IPS-18a (cell line): Measurements from ENCODE around the gene LOXHD1.

Experiments
- H3K27ac ChIP-seq: one replicate; pipeline ENCODE4 v1.5.1; 2013; ENCODE audit warnings: low read length
- H3K27me3 ChIP-seq: one replicate; pipeline ENCODE4 v1.6.1; 2013; ENCODE audit warnings: mild to moderate bottlenecking, low read length; ENCODE audit not compliant: control insufficient read depth, insufficient read depth
- H3K36me3 ChIP-seq: one replicate; pipeline ENCODE4 v1.6.1; 2013; ENCODE audit warnings: low read depth, low read length; ENCODE audit not compliant: control insufficient read depth
- H3K4me1 ChIP-seq: one replicate; pipeline ENCODE4 v1.6.1; 2013; ENCODE audit warnings: low read depth, low read length; ENCODE audit not compliant: control insufficient read depth
- H3K4me3 ChIP-seq: one replicate; pipeline ENCODE4 v1.5.1; 2013; ENCODE audit warnings: low read length
- H3K9ac ChIP-seq: one replicate; pipeline ENCODE4 v1.6.1; 2013; ENCODE audit warnings: mild to moderate bottlenecking, low read length, moderate library complexity
- H3K9me3 ChIP-seq: one replicate; pipeline ENCODE4 v1.6.1; 2013; ENCODE audit warnings: low read depth, low read length; ENCODE audit not compliant: control insufficient read depth

LOXHD1 gene

DNA sequence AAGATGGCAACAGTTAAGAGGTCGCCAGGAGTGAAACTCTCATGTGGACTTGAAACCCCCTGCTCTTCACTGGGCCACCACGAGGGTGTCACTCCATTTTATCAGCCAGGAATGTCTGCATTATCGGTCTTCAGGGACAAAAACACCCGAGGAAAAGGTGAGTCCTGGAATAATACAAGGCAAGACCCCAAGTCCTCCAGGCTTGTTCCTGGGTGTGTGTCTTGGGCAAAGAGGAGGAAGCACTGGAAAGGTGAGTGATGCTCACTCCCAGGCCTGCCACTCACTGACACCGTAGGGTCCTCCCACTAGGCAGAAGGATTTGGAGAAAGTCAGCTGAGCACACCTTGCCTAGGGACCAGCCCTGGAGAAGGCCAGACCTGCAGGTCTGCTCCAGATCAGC, 86.9 kb downstream of the LOXHD1 start:
- H3K4me3 ChIP-seq, result no peak overlapping the region
- H3K9me3 ChIP-seq, result no peaks in the 10 kb centered on the region
- H3K27me3 ChIP-seq, result no peaks in the 10 kb centered on the region

GRCh38 chr18:46569211-46569610, 87.8 kb downstream of the LOXHD1 start:
- Histone ChIP-seq H3K36me3 (no peaks in the 10 kb centered on the region), H3K9ac (no peak overlapping the region), H3K27me3 (no peaks in the 10 kb centered on the region), H3K4me3 (no peak overlapping the region), H3K9me3 (no peaks in the 10 kb centered on the region), H3K27ac (no peak overlapping the region), H3K4me1 (no peaks in the 10 kb centered on the region)

More for the DNA sequence above, 86.9 kb downstream of the LOXHD1 start:
- Histone ChIP-seq H3K4me1 (no peaks in the 10 kb centered on the region), H3K36me3 (no peaks in the 10 kb centered on the region), H3K9ac (no peak overlapping the region), H3K27ac (no peak overlapping the region)

DNA sequence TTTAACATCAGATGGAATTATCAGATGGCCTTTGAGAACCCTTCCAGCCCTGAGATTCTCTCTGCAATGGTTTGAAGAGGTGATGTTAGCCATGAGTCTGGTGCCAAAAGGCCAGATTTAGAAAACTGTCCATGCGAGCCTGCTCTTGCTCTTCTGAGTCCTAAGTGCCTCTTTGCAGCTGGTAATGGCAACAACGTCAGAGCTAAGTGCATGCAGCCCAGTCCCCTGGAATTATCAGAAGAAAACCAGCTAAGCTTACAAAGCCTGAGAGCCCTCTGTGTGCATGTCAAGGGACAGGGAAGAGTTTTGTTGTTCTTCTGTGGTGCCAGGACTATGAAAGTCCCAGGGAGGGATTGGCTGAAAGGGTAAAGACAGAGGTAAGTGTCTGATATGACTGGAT, 89.8 kb downstream of the LOXHD1 start:
- Histone ChIP-seq H3K4me1 (peaks cover 13% of the 10 kb centered on the region), H3K27me3 (no peaks in the 10 kb centered on the region), H3K9me3 (no peaks in the 10 kb centered on the region), H3K36me3 (no peaks in the 10 kb centered on the region), H3K4me3 (no peak overlapping the region), H3K9ac (no peak overlapping the region), H3K27ac (no peak overlapping the region)

GRCh38 chr18:46566111-46566510, 90.9 kb downstream of the LOXHD1 start:
- Histone ChIP-seq H3K9me3 (no peaks in the 10 kb centered on the region), H3K27me3 (no peaks in the 10 kb centered on the region), H3K36me3 (no peaks in the 10 kb centered on the region), H3K9ac (no peak overlapping the region), H3K4me1 (peaks cover 13% of the 10 kb centered on the region), H3K4me3 (no peak overlapping the region), H3K27ac (no peak overlapping the region)

DNA sequence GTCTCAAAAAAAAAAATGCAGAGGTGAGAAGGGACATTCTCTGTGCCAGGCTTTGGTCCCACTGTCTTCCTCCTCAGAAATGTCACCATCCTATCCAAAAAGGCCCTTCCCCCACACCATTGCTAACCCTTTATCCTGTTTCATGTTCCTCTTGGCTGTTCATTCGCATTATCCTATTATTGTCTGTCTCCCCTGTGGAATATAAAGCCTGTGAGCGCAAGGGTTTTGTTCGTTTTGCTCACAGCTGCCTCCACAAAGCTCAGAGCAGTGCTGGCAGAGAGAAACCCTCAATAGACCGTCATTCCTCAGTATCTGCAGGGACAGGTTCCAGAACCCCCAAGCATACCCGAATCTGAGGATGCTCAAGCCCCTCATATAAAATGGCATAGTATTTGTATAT, 91.8 kb downstream of the LOXHD1 start:
- Histone ChIP-seq H3K36me3 (no peaks in the 10 kb centered on the region), H3K9ac (no peak overlapping the region), H3K4me1 (peaks cover 13% of the 10 kb centered on the region), H3K27ac (no peak overlapping the region), H3K27me3 (no peaks in the 10 kb centered on the region), H3K9me3 (no peaks in the 10 kb centered on the region), H3K4me3 (no peak overlapping the region)

- H3K9ac ChIP-seq, result no peak overlapping the region
- no peaks in the 10 kb centered on the region for H3K9me3 ChIP-seq
- H3K36me3 ChIP-seq, result no peaks in the 10 kb centered on the region
- H3K4me3 ChIP-seq, result no peak overlapping the region
- no peak overlapping the region for H3K27ac ChIP-seq
- no peaks in the 10 kb centered on the region for H3K27me3 ChIP-seq
- H3K4me1 ChIP-seq, result peaks cover 13% of the 10 kb centered on the region
These were observed 93.7 kb downstream of the LOXHD1 start for GRCh38 chr18:46563317-46563716.

GRCh38 chr18:46562674-46563192, 94.3 kb downstream of the LOXHD1 start:
- Histone ChIP-seq H3K36me3 (no peaks in the 10 kb centered on the region), H3K9ac (no peak overlapping the region), H3K4me1 (peaks cover 13% of the 10 kb centered on the region), H3K27me3 (no peaks in the 10 kb centered on the region), H3K27ac (no peak overlapping the region), H3K4me3 (no peak overlapping the region), H3K9me3 (no peaks in the 10 kb centered on the region)

- Histone ChIP-seq H3K4me3 (no peak overlapping the region), H3K36me3 (no peaks in the 10 kb centered on the region), H3K9ac (no peak overlapping the region), H3K4me1 (peaks cover 13% of the 10 kb centered on the region), H3K9me3 (no peaks in the 10 kb centered on the region), H3K27me3 (no peaks in the 10 kb centered on the region), H3K27ac (no peak overlapping the region)
These were observed 96.4 kb downstream of the LOXHD1 start for GRCh38 chr18:46560671-46561045.

DNA sequence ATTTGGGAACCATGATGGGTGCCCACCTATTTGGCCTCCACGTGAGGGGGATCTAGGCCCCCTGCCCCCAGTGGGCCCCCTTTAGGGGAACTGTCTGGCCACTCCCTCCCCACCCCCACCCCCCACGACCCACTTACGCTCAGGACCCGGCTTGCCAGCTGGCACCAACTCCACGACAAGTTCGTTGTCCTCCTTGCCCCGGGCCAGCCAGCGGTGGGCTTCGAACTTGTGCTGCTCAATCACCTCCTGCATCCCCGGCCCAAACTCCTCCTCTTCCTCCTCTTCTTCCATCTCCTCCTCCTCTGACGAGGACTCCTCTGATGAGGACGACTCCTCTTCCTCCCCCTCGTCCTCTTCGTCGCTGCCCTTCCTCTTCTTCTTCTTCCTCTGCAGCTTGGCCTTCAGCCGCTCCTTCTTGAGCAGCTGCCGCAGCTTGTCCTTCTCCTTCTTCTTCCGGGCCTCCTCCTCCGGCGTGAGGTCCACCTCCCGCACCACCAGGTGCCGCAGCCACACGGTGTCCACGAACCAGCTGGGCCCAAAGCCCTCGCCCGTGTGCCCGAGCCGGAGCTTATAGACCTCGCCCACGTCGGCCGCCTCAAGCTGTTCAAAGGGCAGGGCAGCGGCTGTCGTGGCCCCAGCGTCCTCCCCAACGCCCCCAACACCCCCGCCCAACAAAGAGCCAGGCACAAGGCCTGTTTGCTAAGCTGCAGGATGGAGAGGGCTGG, 96.9 kb downstream of the LOXHD1 start:
- no peak overlapping the region for H3K27ac ChIP-seq
- no peak overlapping the region for H3K4me3 ChIP-seq
- no peaks in the 10 kb centered on the region for H3K27me3 ChIP-seq
- H3K9me3 ChIP-seq, result no peaks in the 10 kb centered on the region
- H3K9ac ChIP-seq, result no peak overlapping the region
- H3K4me1 ChIP-seq, result peaks cover 13% of the 10 kb centered on the region
- no peaks in the 10 kb centered on the region for H3K36me3 ChIP-seq

DNA sequence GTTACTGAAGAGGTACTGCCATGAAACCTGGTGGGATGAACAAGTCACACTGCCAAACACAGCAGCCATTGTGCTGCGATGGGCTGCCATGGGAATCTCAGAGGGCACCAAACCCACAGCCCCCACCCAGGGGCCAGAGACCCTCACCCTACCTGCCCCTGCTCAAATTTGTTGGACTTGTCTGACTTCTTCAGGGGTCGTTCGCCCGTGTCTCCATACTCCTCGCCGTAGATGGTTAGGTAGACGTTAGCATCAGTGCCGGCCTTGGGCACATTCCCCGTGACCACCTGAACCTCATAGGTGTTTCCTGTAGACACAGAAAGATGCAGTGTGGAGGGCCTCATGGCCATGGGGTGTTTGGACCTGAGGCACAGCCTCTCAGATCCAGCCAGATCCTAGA, 97.7 kb downstream of the LOXHD1 start:
- Histone ChIP-seq H3K9ac (no peak overlapping the region), H3K4me3 (no peak overlapping the region), H3K27ac (no peak overlapping the region), H3K36me3 (no peaks in the 10 kb centered on the region), H3K27me3 (no peaks in the 10 kb centered on the region), H3K4me1 (peaks cover 13% of the 10 kb centered on the region), H3K9me3 (no peaks in the 10 kb centered on the region)

GRCh38 chr18:46556590-46557206, 100.3 kb downstream of the LOXHD1 start:
- no peaks in the 10 kb centered on the region for H3K27me3 ChIP-seq
- no peaks in the 10 kb centered on the region for H3K4me1 ChIP-seq
- no peaks in the 10 kb centered on the region for H3K9me3 ChIP-seq
- H3K4me3 ChIP-seq, result no peak overlapping the region
- no peak overlapping the region for H3K9ac ChIP-seq
- no peak overlapping the region for H3K27ac ChIP-seq
- no peaks in the 10 kb centered on the region for H3K36me3 ChIP-seq

- Histone ChIP-seq H3K4me1 (no peaks in the 10 kb centered on the region), H3K9me3 (no peaks in the 10 kb centered on the region), H3K4me3 (no peak overlapping the region), H3K27ac (no peak overlapping the region), H3K27me3 (no peaks in the 10 kb centered on the region), H3K9ac (no peak overlapping the region), H3K36me3 (no peaks in the 10 kb centered on the region)
These were observed 101.3 kb downstream of the LOXHD1 start for GRCh38 chr18:46555724-46556123.
